Stimulated activated CD8-positive, alpha-beta memory T cell treated with anti-CD3 and anti-CD28 coated beads, Interleukin-2, amount 100 ng/mL, for 48 hours (primary cell): Measurements from ENCODE around the gene SPTB.
A peak's percentile ranks its signal among the peaks of the same experiment; 100 is the strongest.

Experiments
- DNase-seq, 2 donors: peaks; one replicate each; pipeline ENCODE4 v3.0.0-alpha.2; 2020; ENCODE audit warnings: low read depth in 2 of 2

SPTB gene

GRCh38 chr14:64729386-64730060, 150.2 kb downstream of the SPTB start:
- no peak for DNase-seq

- no peak for DNase-seq
Measured at GRCh38 chr14:64728856-64729255, 150.9 kb downstream of the SPTB start.

GRCh38 chr14:64728106-64728505, 151.6 kb downstream of the SPTB start:
- DNase-seq: no peak

- DNase-seq: no peak
Measured at GRCh38 chr14:64727551-64728071, 152.1 kb downstream of the SPTB start.

GRCh38 chr14:64726585-64726890, 153.2 kb downstream of the SPTB start:
- peak in 1 of 2 donors; percentile 7 for DNase-seq

GRCh38 chr14:64725879-64726584, 153.7 kb downstream of the SPTB start:
- DNase-seq: no peak

- no peak for DNase-seq
Measured at GRCh38 chr14:64725261-64725815, 154.4 kb downstream of the SPTB start.

- DNase-seq: no peak
Measured at GRCh38 chr14:64724578-64724930, 155.2 kb downstream of the SPTB start.

GRCh38 chr14:64723691-64724577, 155.8 kb downstream of the SPTB start:
- DNase-seq: no peak

- DNase-seq: no peak
Measured at GRCh38 chr14:64722842-64723447, 156.8 kb downstream of the SPTB start.

- DNase-seq: no peak
Measured at GRCh38 chr14:64721899-64722298, 157.8 kb downstream of the SPTB start.

GRCh38 chr14:64721391-64721791, 158.3 kb downstream of the SPTB start:
- no peak for DNase-seq

- DNase-seq: no peak
Measured at GRCh38 chr14:64720131-64720576, 159.6 kb downstream of the SPTB start.

- no peak for DNase-seq
Measured at GRCh38 chr14:64719601-64720000, 160.1 kb downstream of the SPTB start.

GRCh38 chr14:64718762-64719161, 160.9 kb downstream of the SPTB start:
- no peak for DNase-seq

- DNase-seq: no peak
Measured at GRCh38 chr14:64717870-64718269, 161.8 kb downstream of the SPTB start.

GRCh38 chr14:64715628-64716412, 163.9 kb downstream of the SPTB start:
- no peak for DNase-seq

- no peak for DNase-seq
Measured at GRCh38 chr14:64715146-64715627, 164.5 kb downstream of the SPTB start.

- no peak for DNase-seq
Measured at GRCh38 chr14:64714432-64715025, 165.2 kb downstream of the SPTB start.

GRCh38 chr14:64713677-64714076, 166.0 kb downstream of the SPTB start:
- no peak for DNase-seq
